Central memory CD8-positive, alpha-beta T cell (primary cell): ENCODE data around the gene FGD3.

Experiments used
- ATAC-seq: fragments of 150-1000 bp; cut with Tn5 transposase; replicated peaks from 2 replicates; pipeline ENCODE4 v1.10.0; 2022; ENCODE audit warnings: mild to moderate bottlenecking, moderate FRiP score, moderate number of reproducible peaks; ENCODE audit not compliant: poor library complexity, severe bottlenecking; ENCODE audit errors: extremely low read depth
- DNase-seq, 2 donors: peaks; one replicate each; pipeline ENCODE4 v3.0.0; 2021; ENCODE audit warnings: low spot score in 2 of 2
- H3K27ac Mint-ChIP-seq: one replicate; pipeline ENCODE4 v1.8.0; 2022; ENCODE audit warnings: low read depth, mild to moderate bottlenecking, moderate library complexity, mixed read lengths
- H3K27me3 Mint-ChIP-seq: one replicate; pipeline ENCODE4 v1.8.0; 2022; ENCODE audit warnings: mixed read lengths
- H3K36me3 Mint-ChIP-seq: one replicate; pipeline ENCODE4 v1.8.0; 2022; ENCODE audit warnings: mild to moderate bottlenecking, moderate library complexity, mixed read lengths; ENCODE audit not compliant: insufficient read depth
- H3K4me1 Mint-ChIP-seq: one replicate; pipeline ENCODE4 v1.8.0; 2022; ENCODE audit warnings: mixed read lengths
- H3K4me3 Mint-ChIP-seq: one replicate; pipeline ENCODE4 v1.8.0; 2022; ENCODE audit warnings: mild to moderate bottlenecking, moderate library complexity, mixed read lengths
- H3K9me3 Mint-ChIP-seq: one replicate; pipeline ENCODE4 v1.8.0; 2022; ENCODE audit warnings: mixed read lengths

The FGD3 gene

DNA sequence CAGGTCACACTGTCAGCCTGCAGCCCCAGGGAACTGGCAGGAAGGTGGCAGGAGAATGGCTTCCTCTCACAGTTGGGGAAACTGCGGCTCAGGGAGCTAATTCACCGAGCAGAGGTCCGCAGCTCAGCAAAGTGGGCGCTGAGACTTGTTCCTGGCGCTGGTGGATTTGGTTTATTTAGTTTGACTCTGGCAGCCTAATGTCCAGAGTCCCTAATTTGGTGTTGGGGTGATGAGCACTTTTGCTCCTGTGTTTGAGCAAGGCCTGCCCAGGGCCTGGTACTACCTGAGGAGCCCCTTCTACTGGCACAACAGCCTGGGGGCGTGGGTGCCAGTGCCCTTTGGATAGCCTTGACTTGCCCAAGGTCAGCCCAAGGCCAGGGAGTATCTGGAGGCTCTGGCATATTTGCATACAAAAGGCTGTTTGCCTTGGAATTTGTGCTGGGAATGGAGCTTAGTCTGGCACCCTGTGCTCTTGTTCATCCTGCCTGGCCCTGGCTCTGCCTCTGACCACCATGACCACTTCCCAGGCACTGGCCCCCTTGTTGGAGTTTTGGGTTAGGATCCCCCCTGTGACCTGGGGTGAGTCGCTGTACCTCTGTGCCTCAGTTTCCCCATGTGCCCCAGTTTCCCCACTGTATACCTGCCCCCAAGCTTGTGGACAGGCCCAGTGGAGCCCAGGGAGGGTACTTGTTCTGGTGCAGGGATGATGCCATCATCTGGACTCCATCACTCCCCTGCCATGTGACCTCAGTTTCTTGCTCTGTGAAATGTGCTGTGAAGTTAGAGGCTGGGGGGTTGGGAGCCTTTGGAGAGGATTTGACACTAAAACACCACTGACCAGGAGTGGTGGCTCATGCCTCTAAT lies 112.6 kb downstream of the FGD3 start:
- Mint-ChIP-seq H3K36me3 (peaks cover 17% of the 10 kb centered on the region), H3K9me3 (no peaks in the 10 kb centered on the region), H3K4me1 (peaks cover 74% of the 10 kb centered on the region), H3K27ac (peak overlapping the region; percentile 81), H3K27me3 (no peaks in the 10 kb centered on the region), H3K4me3 (peak overlapping the region; percentile 85)
- no peak for ATAC-seq
- no peak for DNase-seq

DNA sequence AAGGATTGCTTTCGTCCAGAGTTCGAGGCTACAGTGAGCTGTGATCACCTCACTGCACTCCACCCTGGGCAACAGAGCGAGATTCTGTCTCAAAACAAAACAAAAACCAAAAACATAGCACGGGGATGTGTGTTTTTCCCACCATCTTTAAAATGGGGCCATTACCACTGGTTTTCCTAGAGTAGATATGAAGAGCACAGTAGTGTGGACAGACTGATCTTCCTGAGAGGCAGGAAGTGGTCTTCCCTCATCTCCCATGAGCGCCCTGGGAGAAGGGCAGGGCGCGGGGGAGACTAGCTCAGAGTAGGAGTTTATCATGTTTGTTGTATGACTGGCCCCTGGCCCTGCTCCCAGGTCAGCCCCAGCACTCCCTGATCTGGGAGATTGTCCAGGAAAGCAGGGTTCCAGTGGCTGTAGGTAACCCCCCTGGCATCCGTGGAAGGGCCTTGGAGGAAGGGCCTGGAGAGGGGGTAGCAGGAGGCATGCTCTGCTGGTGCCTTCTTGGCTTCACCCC lies 113.5 kb downstream of the FGD3 start:
- DNase-seq, result no peak
- H3K27me3 Mint-ChIP-seq, result no peaks in the 10 kb centered on the region
- ATAC-seq, result no peak

DNA sequence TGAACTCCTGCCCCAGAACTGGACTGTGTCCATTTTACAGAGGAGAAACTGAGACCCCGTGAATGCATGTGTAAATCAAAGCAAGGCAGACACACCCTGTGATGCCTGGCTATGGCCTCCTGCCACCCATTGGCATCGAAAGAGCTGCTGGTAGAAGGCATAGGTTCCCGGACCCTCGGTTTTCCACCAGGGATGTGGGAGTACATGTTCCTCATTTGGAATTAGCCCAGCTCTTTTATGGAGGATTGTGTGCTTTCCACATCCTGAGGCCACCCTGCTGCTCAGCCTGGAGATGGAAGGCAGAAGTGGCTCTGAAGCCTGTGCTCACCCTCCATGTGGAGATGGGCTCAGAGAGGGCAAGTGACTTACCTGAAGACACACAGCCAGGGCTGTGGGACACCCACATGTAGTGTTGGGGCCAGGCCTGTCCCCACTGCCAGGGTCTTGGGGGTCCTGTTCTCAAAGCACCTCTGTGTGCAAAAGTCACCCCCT lies 114.0 kb downstream of the FGD3 start:
- H3K27me3 Mint-ChIP-seq, result no peaks in the 10 kb centered on the region
- peak overlapping the region; percentile 85 for H3K4me3 Mint-ChIP-seq
- no peaks in the 10 kb centered on the region for H3K9me3 Mint-ChIP-seq
- H3K4me1 Mint-ChIP-seq, result peaks cover 74% of the 10 kb centered on the region
- ATAC-seq (no peak), DNase-seq (no peak)
- H3K27ac Mint-ChIP-seq, result peak overlapping the region; percentile 81
- H3K36me3 Mint-ChIP-seq, result peaks cover 17% of the 10 kb centered on the region

More for the DNA sequence above, 113.5 kb downstream of the FGD3 start:
- Mint-ChIP-seq H3K36me3 (peaks cover 17% of the 10 kb centered on the region), H3K9me3 (no peaks in the 10 kb centered on the region), H3K27ac (peak overlapping the region; percentile 81), H3K4me1 (peaks cover 75% of the 10 kb centered on the region), H3K4me3 (peak overlapping the region; percentile 85)

DNA sequence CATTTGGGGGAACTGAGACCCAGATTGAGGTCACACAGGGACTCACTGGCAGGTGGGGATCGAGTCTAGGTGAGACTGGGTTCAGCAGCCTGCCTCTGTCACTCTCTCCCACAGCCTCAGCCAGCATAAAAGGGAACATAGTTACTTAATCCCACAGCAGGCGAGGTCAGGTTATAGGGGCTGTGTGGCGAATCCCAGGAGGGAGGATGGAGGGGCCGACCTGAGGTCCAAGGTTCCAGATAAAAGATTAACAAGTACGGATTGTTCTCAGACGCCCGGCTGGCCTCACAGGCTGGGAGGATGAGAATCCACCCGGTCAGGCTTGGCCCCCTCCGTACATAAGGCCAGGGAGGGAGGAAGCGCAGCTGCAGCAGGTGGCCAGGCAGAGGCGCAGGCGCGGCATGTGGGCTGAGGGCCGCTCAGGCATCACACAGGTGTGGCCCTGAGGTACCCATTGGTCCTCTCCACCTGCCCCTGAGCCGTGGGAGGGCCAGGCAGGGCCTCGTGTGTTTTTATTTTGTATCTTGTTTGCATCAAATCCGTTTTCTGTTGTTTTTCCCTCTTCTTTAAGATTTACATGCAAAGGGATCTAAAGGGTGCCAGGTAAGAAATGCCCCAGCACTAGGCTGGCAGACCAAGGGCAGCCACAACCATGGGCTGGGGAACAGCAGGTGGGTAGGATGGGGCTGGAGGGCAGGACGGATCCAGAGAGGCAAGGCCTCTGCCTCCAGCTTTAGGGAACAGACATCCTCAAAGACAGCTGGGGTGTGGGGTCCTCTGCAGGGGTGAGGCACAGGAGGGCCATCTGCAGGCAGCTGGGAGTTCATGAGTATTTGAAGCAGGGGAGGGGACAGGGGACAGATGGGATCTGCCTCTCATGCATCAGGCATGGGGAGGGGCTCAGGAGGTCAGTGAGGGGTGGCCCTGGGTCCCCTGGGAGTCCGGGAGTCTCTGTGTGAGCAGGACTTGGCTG lies 114.8 kb downstream of the FGD3 start:
- Mint-ChIP-seq H3K36me3 (peaks cover 17% of the 10 kb centered on the region), H3K9me3 (no peaks in the 10 kb centered on the region), H3K4me3 (peak overlapping the region; percentile 85), H3K4me1 (peaks cover 74% of the 10 kb centered on the region), H3K27me3 (no peaks in the 10 kb centered on the region), H3K27ac (peak overlapping the region; percentile 81)
- DNase-seq (no peak), ATAC-seq (no peak)

DNA sequence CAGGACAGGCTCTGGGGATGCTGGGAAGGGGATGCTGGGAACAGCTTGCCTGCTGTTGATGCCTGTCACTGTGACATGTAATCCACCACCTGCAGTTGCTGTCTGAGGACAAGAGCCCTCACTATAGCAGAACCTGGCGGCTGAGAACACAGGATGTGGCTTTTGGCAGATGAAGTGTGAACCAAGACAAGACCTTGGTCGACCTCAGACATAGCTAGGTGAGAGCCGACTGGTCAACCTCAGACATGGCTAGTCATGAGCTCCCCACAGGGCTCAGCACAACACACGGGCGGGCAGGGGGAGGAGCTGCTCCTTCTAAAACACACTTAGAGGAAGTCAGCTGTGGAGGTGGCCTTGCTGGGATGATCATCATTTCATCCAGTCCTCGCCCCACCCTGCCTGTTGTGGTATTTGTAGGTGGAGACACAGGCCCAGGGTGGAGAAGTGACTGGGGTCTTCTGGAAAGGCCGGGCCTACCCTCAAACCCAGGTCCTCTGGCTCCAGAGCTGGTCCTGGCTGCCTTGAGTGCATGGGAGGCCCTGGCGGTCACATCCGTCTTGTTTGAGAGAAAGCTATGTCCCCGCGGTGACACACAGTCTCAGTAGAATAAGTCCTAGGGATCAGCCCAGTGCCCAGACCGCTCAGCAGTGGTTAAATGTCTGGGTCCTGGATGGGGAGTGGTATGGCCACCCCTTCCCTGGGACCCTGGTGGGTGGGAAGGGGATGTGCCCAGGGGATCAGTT lies 117.2 kb downstream of the FGD3 start:
- ATAC-seq (peak; percentile 98), DNase-seq (peak; percentile 70 to 91)
- no peaks in the 10 kb centered on the region for H3K9me3 Mint-ChIP-seq
- H3K27me3 Mint-ChIP-seq, result no peaks in the 10 kb centered on the region
- H3K27ac Mint-ChIP-seq, result peak overlapping the region; percentile 96
- H3K36me3 Mint-ChIP-seq, result peaks cover 13% of the 10 kb centered on the region
- H3K4me1 Mint-ChIP-seq, result peaks cover 78% of the 10 kb centered on the region
- H3K4me3 Mint-ChIP-seq, result peak overlapping the region; percentile 75

DNA sequence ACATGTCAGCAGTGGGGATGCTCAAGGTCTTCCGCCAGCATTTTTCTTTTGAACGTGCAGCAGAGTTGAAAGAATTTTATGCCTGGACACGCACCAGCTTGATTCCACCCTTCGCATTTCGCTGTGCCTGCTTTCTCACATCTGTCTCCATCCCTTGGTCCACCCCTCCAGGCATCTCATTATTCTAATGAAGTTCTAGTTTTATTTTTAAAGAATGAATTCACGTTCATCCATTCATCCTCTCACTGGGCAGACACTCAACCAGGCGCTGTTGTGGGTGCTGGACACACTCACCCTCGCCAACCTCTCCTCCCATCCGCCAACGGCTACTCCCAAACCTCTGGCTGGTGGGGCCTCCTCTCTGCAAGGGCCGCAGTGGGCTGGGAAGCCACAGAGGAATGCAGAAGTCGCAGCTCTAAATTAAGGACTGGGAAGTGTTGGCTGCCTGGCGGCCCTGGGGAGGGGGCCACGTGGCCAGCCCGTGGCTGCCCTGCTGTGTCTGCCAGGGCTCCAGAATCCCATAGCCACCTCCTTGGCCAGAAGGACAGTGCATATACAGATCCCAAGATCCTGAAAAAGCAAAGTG lies 117.9 kb downstream of the FGD3 start:
- ATAC-seq, result no peak

DNA sequence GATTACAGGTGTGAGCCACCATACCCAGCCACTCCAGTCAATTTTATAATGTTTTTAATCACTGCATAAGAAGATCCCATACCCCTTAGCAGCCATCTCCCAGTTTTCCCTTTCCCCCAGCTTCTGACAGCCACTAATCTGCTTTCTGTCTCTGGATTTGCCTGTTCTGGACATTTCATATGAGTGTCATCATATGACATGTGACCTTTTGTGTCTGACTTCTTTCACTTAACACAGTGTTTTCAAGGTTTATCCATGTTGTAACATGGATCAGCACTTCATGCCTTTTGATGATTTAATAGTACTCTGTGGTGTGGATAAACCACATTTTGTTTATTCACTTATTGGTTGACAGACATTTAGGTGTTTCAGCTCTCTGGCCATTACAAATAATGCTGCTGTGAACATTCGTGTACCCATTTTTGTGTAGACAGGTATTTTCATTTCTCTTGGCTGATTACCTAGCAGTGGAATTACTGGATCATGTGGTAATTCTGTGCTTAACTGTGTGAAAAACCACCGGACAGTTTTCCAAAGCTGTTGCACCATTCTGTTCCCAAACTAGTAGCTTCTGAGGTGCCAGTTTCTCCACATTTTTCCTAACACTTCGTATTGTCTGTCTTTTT lies 119.8 kb downstream of the FGD3 start:
- ATAC-seq, result no peak
- DNase-seq, result no peak
- Mint-ChIP-seq H3K4me3 (no peak overlapping the region), H3K4me1 (peaks cover 56% of the 10 kb centered on the region), H3K27ac (no peak overlapping the region), H3K27me3 (no peaks in the 10 kb centered on the region), H3K9me3 (no peaks in the 10 kb centered on the region), H3K36me3 (peaks cover 10% of the 10 kb centered on the region)

More for the DNA sequence above, 117.9 kb downstream of the FGD3 start:
- no peak for DNase-seq
- Mint-ChIP-seq H3K27me3 (no peaks in the 10 kb centered on the region), H3K4me1 (peaks cover 71% of the 10 kb centered on the region), H3K9me3 (no peaks in the 10 kb centered on the region), H3K36me3 (peaks cover 13% of the 10 kb centered on the region), H3K4me3 (peak overlapping the region; percentile 75), H3K27ac (peak overlapping the region; percentile 96)

DNA sequence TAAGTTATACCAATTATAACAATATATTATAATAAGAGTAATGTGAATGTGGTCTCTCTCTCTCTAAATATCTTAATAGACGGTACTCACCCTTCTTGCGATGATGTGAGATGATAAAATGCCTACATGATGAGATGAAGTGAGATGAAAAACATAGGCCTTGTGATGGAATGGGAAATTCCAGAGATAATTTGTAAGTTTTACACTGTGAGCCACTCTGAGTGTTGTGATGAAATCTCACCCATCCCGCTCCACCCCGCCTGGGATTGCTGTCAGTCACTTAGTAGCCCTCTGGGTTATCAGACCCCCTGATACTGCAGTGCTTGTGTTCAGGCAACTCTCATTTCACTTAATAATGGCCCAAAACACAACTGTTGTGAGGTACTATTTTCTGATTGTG lies 121.6 kb downstream of the FGD3 start:
- ATAC-seq, result no peak
- H3K4me1 Mint-ChIP-seq, result peaks cover 50% of the 10 kb centered on the region
- DNase-seq, result no peak
- H3K27me3 Mint-ChIP-seq, result no peaks in the 10 kb centered on the region
- H3K9me3 Mint-ChIP-seq, result no peaks in the 10 kb centered on the region
- no peak overlapping the region for H3K4me3 Mint-ChIP-seq
- H3K36me3 Mint-ChIP-seq, result peaks cover 13% of the 10 kb centered on the region
- H3K27ac Mint-ChIP-seq, result no peak overlapping the region

DNA sequence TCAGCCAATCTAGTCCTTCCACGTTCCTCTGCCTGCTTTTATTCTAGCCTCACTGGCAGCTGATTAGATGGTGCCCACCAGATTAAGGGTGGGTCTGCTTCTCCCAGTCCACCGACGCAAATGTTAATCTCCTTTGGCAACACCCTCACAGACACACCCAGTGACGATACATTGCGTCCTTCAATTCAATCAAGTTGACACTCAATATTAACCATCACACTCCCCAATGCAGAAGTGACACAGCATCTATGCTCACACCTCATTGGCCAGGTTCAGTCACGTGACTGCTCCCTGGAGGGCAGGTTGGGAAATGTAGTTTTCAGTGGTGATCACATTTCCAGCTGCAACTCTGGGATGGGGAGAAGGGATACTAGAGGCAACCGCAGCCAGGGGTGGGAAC lies 124.1 kb downstream of the FGD3 start:
- Mint-ChIP-seq H3K27me3 (no peaks in the 10 kb centered on the region), H3K9me3 (no peaks in the 10 kb centered on the region), H3K4me1 (peaks cover 28% of the 10 kb centered on the region), H3K27ac (no peak overlapping the region), H3K4me3 (no peak overlapping the region), H3K36me3 (peaks cover 10% of the 10 kb centered on the region)
- no peak for DNase-seq
- ATAC-seq, result no peak

DNA sequence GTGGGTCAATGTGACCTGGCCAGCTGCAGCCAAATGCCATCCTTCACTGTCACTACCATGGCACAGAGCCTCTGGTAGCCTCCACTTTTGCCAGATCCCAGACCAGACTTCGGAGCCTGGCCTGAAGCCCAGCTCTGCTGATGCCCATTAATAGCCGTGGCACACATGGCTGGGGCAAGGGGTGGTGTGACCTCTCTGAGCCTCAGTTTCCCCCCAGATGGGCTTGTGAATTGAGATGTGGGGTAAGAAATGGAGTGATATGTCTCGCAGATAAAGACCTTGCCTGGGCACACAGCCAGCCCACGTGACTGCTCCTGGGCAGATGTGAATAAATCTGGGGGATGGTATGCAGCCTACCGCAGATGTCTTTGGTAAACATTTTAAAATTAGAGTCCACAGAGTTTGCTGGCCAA lies 125.1 kb downstream of the FGD3 start:
- no peak for DNase-seq
- H3K27ac Mint-ChIP-seq, result peak overlapping the region; percentile 8
- no peaks in the 10 kb centered on the region for H3K9me3 Mint-ChIP-seq
- H3K4me1 Mint-ChIP-seq, result peaks cover 25% of the 10 kb centered on the region
- H3K36me3 Mint-ChIP-seq, result peaks cover 10% of the 10 kb centered on the region
- no peak for ATAC-seq
- no peaks in the 10 kb centered on the region for H3K27me3 Mint-ChIP-seq
- no peak overlapping the region for H3K4me3 Mint-ChIP-seq

DNA sequence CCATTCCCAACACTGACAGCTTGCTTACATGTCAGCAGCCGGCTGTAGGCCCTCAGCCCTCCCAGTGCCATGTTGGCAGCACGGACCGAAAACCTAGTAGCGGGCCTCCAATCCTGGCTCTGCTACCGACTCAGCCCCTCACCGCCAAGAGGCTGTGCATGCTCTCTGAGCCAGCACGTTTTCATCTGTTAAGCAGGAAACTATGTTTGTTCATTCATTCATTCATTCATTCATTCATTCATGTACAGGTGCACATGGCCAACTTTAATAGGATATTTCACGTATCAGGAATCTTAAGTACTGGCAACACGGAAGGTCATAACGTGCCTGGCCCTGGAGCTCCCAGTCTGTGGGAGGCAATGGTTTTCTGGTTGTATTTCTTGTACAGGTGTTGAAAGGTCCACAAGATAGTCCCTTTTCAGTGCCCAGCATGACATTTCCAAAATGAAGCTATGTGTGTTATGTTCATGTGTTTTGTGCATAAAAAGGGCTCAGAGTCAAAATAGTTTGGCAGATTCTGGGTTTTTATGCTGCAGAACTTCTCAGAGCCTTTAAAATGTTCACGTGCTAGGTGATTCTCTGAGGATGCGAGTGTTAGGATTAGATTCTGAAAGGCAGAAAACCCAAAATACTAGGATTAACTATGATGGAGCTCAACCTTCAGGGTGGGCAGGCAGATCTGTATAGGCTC lies 128.9 kb downstream of the FGD3 start:
- Mint-ChIP-seq H3K9me3 (no peaks in the 10 kb centered on the region), H3K4me1 (peaks cover 13% of the 10 kb centered on the region), H3K4me3 (no peak overlapping the region), H3K27ac (no peak overlapping the region), H3K27me3 (no peaks in the 10 kb centered on the region), H3K36me3 (peaks cover 18% of the 10 kb centered on the region)
- ATAC-seq (no peak), DNase-seq (no peak)
